K562 (cell line): ENCODE data around the gene GALP. TPM values are rescaled to one million over a fixed set of nuclear protein-coding genes. Genes with fewer than 3 reads are reported as not detected.

Experiments used
- ATF1 ChIP-seq, 2 experiments: fragments of 450-650 bp in 1 of 2; IDR thresholded peaks; 2 replicates each; pipeline ENCODE4 v1.6.1; 2016; ENCODE audit warnings: missing compliant biosample characterization in 1 of 2, missing genetic modification characterization in 1 of 2
- CREBBP ChIP-seq: IDR thresholded peaks from one replicate; pipeline ENCODE4 v1.6.1; 2012; ENCODE audit warnings: low read depth, mild to moderate bottlenecking, control low read depth, inconsistent platforms, low read length
- KLF10 ChIP-seq: fragments of 250-450 bp; sonication (Bioruptor Pico); IDR thresholded peaks from 2 replicates; pipeline ENCODE4 v1.6.1; 2021; ENCODE audit warnings: matching md5 sums
- POLR2AphosphoS5 ChIP-seq: IDR thresholded peaks from 2 replicates; pipeline ENCODE4 v1.6.1; 2011; ENCODE audit warnings: mild to moderate bottlenecking, low read depth, low read length, moderate library complexity; ENCODE audit not compliant: control insufficient read depth, insufficient read depth
- RFX7 ChIP-seq: fragments of 250-450 bp; sonication (Bioruptor Pico); IDR thresholded peaks from 2 replicates; pipeline ENCODE4 v1.5.1; 2021; ENCODE audit warnings: mild to moderate bottlenecking
- RUNX1 ChIP-seq: sonication (generic); IDR thresholded peaks from 2 replicates; pipeline ENCODE4 v1.6.1; 2016; ENCODE audit warnings: antibody characterized with exemption, low read depth
- SAFB2 ChIP-seq: fragments of 200-400 bp; formaldehyde crosslinking; IDR thresholded peaks from 2 replicates; pipeline ENCODE4 v1.6.1; 2018; ENCODE audit warnings: borderline replicate concordance, low read length, low read depth, moderate library complexity; ENCODE audit not compliant: severe bottlenecking
- SAP30 ChIP-seq: fragments of 200-600 bp; sonication (generic); IDR thresholded peaks from 2 replicates; pipeline ENCODE4 v1.6.1; 2012; ENCODE audit warnings: borderline replicate concordance, low read depth, mild to moderate bottlenecking, moderate library complexity, low read length, control low read depth, inconsistent platforms; ENCODE audit not compliant: insufficient read depth, poor library complexity, severe bottlenecking
- SMC3 ChIP-seq: conservative IDR thresholded peaks from 2 replicates; pipeline ENCODE4 v1.6.1; 2011; ENCODE audit warnings: low read depth, low read length, improper control_type of control experiment; ENCODE audit not compliant: insufficient read depth
- ZNF143 ChIP-seq: sonication (generic); formaldehyde crosslinking; IDR thresholded peaks from 2 replicates; pipeline ENCODE4 v1.9.0; 2022; ENCODE audit warnings: mild to moderate bottlenecking, missing genetic modification reagents
- ZNF174 ChIP-seq: fragments of 250-450 bp; sonication (Bioruptor Pico); IDR thresholded peaks from 2 replicates; pipeline ENCODE4 v1.4.0; 2020; ENCODE audit warnings: mild to moderate bottlenecking
- ZNF354B ChIP-seq: fragments of 250-450 bp; sonication (Bioruptor Pico); IDR thresholded peaks from 2 replicates; pipeline ENCODE4 v1.4.0; 2020
- ZNF717 ChIP-seq: fragments of 250-450 bp; sonication (Bioruptor Pico); IDR thresholded peaks from 2 replicates; pipeline ENCODE4 v1.5.0; 2021
- ZSCAN29 ChIP-seq: fragments of 450-650 bp; IDR thresholded peaks from 2 replicates; pipeline ENCODE4 v1.6.1; 2017
- polyA plus RNA-seq, 8 experiments: library from polyadenylated mRNA; depleted of rRNA in 4 of 8; stranded (reverse) in 5 of 8; unstranded in 3 of 8; fragments of >200 nt; fragmentation: Nextera tagmentation in 2 of 8; fragmentation: Illumina TruSeq in 1 of 8; extraction: Ambion mirVana in 2 of 8; extraction: Trizol in 1 of 8; gene quantifications; 2 replicates each; pipeline versions ENCODE4 v1.2.1 to v1.2.3, GENCODE V29; 2011 to 2014; ENCODE audit warnings: inconsistent platforms in 1 of 8, missing spikeins in 1 of 8
- total RNA-seq, 7 experiments: library from RNA; depleted of rRNA in 6 of 7; stranded (reverse); fragments of >200 nt in 6 of 7; fragmentation: Illumina TruSeq in 2 of 7; extraction: Trizol in 2 of 7; gene quantifications; 2 replicates each; pipeline versions ENCODE4 v1.2.1 to v1.2.3, GENCODE V29; 2011 to 2021; ENCODE audit warnings: low replicate concordance in 1 of 7
- TF ChIP-seq, protein P1 (sequence below): fragments of 250-450 bp; sonication (Bioruptor Pico); IDR thresholded peaks from 2 replicates; pipeline ENCODE4 v1.8.0; 2022; ENCODE audit warnings: inconsistent platforms
- TF ChIP-seq, protein P2 (sequence below): sonication (generic); formaldehyde crosslinking; IDR thresholded peaks from 2 replicates; pipeline ENCODE4 v1.8.1; 2023; ENCODE audit warnings: mild to moderate bottlenecking, missing genetic modification reagents

GALP gene
- total and polyA plus RNA-seq, 9 of the 15 experiments (the other 6 are each of a cell fraction or from before 2014, with no cell fraction given) = not detected

DNA sequence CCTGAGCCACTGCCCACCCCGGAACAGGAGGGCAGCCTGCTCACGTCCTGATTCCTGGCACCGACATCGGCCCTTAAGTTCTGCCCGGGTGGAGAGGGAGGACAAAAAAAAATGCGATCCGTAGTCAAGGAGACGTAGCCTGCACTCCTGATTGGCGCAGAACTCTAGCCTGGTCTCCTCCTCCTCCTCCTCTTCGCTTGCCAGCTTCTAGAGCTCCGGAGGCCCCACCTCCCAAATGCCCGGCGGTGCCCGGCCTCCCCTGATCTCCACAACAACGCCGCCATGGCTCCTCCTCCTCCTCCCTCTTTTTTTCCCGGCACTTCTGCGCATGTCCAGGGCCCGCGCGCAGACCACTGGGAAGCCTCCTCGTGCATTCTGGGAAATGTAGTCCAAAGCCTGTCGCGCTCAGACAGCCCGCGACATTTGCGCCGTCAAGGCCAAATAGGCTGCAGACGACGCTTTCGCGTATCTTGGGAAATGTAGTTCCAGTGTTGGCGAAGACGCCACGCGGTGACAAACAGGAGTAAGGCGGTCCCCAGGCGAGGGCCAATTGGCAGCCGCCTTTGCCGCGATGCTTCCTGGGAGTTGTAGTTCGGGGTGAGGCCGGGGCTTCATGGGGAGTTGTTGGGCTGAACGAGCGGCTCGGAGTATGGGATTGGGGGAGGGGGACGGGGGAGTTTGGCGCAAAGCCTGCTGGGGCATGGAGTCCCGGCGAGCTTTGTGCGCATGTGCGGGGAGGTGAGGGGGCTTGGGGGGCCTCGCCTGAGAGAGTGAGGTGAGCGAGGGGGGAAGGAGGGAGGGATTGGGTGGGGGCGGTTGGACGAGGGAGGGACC lies 35.0 kb upstream of the GALP start, which contains the start of gene ZNF444 (continued):
- TF ChIP-seq, protein P1, sequence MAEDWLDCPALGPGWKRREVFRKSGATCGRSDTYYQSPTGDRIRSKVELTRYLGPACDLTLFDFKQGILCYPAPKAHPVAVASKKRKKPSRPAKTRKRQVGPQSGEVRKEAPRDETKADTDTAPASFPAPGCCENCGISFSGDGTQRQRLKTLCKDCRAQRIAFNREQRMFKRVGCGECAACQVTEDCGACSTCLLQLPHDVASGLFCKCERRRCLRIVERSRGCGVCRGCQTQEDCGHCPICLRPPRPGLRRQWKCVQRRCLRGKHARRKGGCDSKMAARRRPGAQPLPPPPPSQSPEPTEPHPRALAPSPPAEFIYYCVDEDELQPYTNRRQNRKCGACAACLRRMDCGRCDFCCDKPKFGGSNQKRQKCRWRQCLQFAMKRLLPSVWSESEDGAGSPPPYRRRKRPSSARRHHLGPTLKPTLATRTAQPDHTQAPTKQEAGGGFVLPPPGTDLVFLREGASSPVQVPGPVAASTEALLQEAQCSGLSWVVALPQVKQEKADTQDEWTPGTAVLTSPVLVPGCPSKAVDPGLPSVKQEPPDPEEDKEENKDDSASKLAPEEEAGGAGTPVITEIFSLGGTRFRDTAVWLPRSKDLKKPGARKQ = no peak
- TF ChIP-seq SAP30 (no peak), SAFB2 (no peak), ZSCAN29 (no peak), POLR2AphosphoS5 (peak; percentile 54), ATF1 (CRISPR knock-in tag; IDR thresholded peaks at IDR 0.05) (peak; percentile 71; the same call in 1 of the 2 replicates), ATF1 (tag; IDR thresholded peaks at IDR 0.05) (peak; percentile 96), KLF10 (CRISPR knock-in tag) (no peak), SMC3 (no peak), RUNX1 (no peak; the same call in 1 of the 2 replicates), ZNF143 (CRISPR knock-in tag) (peak; percentile 96), CREBBP (no peak), ZNF174 (no peak), RFX7 (CRISPR knock-in tag) (no peak), ZNF717 (CRISPR knock-in tag) (no peak), ZNF354B (no peak)
- TF ChIP-seq, protein P2, sequence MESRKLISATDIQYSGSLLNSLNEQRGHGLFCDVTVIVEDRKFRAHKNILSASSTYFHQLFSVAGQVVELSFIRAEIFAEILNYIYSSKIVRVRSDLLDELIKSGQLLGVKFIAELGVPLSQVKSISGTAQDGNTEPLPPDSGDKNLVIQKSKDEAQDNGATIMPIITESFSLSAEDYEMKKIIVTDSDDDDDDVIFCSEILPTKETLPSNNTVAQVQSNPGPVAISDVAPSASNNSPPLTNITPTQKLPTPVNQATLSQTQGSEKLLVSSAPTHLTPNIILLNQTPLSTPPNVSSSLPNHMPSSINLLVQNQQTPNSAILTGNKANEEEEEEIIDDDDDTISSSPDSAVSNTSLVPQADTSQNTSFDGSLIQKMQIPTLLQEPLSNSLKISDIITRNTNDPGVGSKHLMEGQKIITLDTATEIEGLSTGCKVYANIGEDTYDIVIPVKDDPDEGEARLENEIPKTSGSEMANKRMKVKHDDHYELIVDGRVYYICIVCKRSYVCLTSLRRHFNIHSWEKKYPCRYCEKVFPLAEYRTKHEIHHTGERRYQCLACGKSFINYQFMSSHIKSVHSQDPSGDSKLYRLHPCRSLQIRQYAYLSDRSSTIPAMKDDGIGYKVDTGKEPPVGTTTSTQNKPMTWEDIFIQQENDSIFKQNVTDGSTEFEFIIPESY (CRISPR knock-in tag) = no peak
